ENCODE data around the gene KCTD13.
"Not testable (repeated sequence)": the region's sequence is repeated elsewhere in the genome, so short reads cannot be mapped to it uniquely, and the experiment has no call there.

The KCTD13 gene

DNA sequence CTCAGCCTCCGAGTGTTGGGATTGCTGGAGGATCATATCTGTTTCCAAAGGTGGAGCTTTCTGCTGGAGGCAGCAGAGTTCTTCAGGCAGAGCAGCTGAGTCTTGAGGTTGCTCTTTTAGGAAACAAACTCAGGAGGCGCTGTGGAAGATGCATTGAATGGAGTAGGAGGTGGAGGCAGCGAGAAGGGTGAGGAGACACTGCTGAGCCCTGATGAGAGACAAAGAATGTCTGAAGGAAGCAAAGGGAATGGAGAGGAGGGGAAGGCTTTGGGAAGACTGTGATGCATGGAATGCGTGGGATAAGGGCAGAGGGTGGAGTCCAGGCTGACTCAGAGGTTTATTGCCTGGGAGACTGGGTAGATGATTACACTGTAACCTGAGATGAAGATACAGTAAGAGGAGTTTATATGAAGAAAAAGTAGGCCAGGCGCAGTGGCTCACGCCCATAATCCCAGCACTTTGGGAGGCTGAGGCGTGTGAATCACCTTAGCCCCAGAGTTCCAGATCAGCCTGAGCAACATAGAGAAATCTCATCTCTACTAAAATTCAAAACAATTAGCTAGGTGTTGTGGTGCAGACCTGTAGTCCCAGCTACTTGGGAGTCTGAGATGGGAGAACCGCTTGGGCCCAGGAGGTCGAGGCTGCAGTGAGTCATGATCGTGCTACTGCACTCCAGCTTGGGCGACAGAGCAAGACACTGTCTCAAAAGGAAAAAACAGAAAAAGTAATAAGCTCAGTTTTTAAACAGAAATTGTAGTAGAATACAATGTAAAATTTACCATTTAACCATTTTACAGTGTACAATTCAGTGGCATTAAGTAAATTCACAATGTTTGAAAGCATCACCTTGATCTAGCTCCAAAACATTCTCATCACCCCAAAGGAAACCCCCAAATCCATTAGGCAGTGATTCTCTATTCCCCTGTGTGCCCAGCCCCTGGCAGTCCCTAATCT lies 18.1 kb upstream of the KCTD13 start:
- no peak for DNase-seq

DNA sequence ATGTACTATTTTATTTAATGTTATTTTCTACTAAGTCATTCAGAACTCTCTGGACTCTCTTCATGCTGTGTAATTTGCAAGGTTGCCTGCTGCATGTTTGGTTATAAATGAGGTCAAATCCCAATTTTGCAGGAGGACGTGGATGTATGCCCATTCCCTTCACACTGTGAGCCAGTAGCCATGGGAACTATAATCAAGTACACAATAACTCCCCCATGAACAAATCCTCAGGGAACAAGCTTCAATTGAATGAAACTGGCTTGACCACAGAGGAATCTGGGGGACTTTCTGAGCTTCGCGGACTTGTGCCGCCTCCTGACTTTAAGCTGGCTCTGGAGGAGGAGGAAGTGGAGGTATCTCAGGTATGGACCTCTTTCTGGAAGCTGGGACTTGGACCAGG lies 14.6 kb upstream of the KCTD13 start:
- DNase-seq, result no peak

- not testable (repeated sequence) for DNase-seq
Measured at GRCh38 chr16:29931750-29932149, 5.7 kb upstream of the KCTD13 start.

DNA sequence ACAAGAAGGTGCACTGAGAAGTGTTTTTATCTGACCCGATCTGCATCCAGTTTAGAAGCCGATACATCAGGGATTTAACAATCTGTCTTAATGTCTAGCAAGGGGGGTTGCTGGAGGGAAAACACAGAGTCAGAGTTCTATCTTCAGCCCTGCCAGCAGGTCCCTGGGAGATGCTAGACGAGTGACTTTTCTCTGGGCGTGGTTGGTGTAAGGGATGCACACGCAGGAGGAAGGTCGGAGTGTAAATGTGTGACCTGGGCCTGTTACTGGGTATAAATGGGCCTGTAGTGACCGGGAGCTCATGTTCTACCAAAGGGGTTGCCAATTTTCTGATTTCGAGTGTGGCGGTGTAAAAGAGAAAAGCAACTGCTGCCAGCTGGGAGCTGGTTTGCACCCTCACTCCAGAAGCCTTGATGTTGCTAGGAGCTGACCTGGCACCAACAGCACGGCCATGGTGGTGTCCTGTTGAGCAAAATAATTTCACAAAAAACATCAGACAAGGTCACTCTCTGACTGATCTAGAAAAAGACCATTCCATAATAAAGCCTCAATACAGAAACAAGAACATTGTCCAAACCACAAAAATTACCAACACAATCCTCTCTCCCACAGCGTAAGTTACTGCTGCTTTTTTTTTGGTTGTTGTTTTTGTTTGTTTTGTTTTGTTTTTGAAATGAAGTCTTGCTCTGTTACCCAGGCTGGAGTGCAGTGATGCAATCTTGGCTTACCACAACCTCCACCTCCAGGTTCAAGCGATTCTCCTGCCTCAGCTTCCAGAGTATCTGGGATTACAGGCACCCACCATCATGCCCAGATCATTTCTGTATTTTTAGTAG lies 1.3 kb upstream of the KCTD13 start:
- no peak for DNase-seq

GRCh38 chr16:29926711-29927052 lies 656 bp upstream of the KCTD13 start:
- DNase-seq, result no peak

GRCh38 chr16:29925105-29925756 lies 795 bp downstream of the KCTD13 start:
- no peak for DNase-seq

DNA sequence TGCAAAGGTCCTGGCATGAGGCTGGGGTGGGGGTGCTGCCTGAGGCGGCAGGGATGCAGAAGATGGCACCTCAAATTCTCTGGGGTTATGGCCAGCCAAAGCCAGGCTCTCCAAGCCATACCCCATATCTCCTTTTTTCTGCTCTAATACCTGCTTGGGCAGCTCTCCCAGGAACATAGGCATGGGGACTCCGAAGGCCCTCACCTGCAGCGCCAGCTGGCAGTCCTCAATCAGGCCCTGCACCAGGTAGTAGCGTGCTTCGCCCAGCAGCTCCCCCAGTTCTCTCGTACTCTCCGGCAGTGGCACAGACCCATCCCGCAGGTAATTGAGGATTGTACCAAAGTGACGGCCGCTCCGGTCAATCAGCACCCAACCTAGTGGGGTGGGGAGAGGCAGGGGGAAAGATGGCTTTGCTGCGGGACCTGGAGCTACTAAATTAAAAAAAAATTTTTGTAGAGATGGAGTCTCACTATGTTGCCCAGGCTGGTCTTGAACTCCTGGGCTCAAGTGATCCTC lies 3.0 kb downstream of the KCTD13 start:
- no peak for DNase-seq

- no peak for DNase-seq
Measured at GRCh38 chr16:29922326-29922725, 3.7 kb downstream of the KCTD13 start.

GRCh38 chr16:29921034-29921385 lies 5.0 kb downstream of the KCTD13 start:
- DNase-seq, result no peak

- no peak for DNase-seq
Measured at GRCh38 chr16:29920288-29921033, 5.6 kb downstream of the KCTD13 start.

- no peak for DNase-seq
Measured at GRCh38 chr16:29916979-29917378, 9.0 kb downstream of the KCTD13 start.

- no peak for DNase-seq
Measured at GRCh38 chr16:29915590-29916247, 10.3 kb downstream of the KCTD13 start.

- no peak for DNase-seq
Measured at GRCh38 chr16:29913514-29913913, 12.5 kb downstream of the KCTD13 start.

GRCh38 chr16:29912087-29912486 lies 13.9 kb downstream of the KCTD13 start:
- DNase-seq, result no peak

DNA sequence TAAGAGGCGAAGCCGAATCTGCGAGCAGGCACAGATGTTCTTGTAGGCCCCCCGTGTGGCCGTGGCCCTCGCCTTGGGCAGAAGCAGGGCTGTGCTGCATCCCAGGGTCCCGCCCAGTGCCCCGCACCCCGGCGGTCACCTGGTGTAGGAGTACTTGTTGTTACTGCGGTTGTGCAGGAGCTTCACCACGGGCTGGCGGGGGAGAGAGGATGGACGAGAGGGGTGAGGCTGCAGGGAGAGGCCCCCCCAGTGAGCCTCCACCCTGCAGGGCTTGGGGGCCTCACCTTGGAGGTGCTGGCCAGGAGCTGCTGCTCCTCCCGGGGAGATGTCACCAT lies 14.4 kb downstream of the KCTD13 start:
- no peak for DNase-seq

DNA sequence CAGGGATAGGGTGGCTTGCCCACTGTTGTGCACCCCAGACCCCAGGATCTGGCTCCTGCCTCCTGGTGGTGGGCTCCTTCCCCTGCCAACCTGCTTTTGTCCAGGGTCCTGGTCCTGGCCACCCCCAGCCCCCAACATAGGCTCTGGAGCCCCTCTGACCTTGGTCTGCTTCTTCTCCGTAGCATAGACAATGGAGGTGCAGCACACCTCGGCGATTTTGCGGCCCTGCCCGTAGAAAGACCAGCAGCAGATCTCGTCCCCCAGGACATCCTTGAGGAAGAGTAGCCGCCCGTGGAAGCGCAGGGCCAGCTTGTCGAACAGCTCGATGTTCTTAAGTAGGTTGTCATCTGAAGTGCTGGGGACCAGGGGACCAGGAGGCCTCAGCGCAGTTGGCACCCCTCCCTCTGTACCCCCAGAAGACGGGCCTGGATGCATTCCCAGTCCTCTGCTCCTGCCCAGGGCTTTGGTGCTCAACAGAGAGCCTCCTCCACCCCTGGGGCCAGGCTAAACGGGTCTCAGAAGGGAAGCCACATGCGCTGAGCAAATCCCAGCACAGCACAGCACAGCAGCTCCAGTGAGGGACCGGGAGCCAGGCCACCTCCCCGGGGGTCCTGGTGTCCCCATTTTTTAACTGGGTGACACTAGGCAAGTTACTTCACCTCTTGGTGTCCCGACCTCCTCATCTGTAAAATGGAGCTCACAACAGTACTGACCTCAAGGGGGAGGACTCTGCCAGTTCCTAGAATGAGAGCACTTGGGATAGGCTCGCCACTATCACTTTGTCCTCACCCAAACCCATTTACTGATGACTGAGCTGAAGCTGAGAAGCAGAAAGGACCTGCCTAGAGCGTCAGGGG lies 15.0 kb downstream of the KCTD13 start:
- no peak for DNase-seq

GRCh38 chr16:29909851-29910250 lies 16.2 kb downstream of the KCTD13 start:
- not testable (repeated sequence) for DNase-seq

DNA sequence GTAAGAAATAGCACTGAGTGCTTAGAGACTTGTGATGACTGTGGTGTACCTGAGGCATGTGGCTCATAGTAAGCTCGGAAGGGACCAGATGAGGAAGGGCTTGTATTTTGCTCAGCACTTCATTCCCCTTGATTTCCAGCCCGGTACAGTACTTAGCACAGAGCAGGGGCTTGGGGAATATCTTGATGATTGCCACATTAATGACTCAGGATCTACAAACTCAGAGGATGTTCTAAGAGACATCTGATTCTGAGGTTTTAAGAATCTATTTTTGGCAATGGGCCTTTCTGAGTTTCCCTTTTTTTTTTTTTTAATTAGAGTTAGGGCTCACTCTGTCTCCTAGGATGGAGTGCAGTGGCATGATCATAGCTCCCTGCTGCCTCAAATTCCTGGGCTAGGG lies 16.6 kb downstream of the KCTD13 start:
- DNase-seq, result no peak

GRCh38 chr16:29908719-29909220 lies 17.3 kb downstream of the KCTD13 start:
- no peak for DNase-seq

DNA sequence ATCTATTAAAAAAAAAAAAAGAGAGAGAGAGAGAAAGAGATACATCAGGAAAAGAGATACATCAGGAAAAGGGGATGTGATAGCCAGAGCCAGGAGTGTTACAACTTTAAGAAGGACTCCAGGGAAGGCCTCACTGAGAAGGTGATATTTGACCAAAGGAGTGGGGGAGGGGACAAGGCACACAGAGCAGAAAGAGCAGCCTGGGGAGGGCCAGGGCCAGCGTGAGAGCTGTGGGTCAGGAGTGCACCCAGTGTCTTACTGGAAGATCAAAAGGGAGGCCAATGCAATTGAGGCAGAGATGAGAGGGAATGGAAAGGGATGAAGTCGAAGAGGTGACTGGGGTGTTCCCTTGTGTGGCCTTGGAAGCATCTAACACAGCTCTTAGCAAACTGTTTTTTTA lies 18.1 kb downstream of the KCTD13 start:
- no peak for DNase-seq
